CD4-positive, alpha-beta T cell (primary cell): Measurements from ENCODE around the gene PGS1. TPM values are rescaled to one million over a fixed set of nuclear protein-coding genes. Genes with fewer than 3 reads are reported as not detected.
"Not testable (repeated sequence)": the region's sequence is repeated elsewhere in the genome, so short reads cannot be mapped to it uniquely, and the experiment has no call there.

Experiments
- ATAC-seq: fragments of 200-7000 bp; cut with Tn5 transposase; one replicate; pipeline ENCODE4 v1.10.0; 2022; ENCODE audit warnings: mild to moderate bottlenecking; ENCODE audit not compliant: poor library complexity
- CTCF ChIA-PET: fragments of 350-600 bp; sonication (Branson Sonifier 250); formaldehyde crosslinking; loops from one replicate; lab custom pipeline; 2021; ENCODE audit warnings: antibody characterized with exemption, inconsistent platforms; lab: Charles Lee
- POLR2A ChIA-PET: fragments of 350-600 bp; sonication (Branson Sonifier 250); formaldehyde crosslinking; loops from one replicate; lab custom pipeline; 2021; ENCODE audit warnings: antibody characterized with exemption, inconsistent platforms; lab: Charles Lee
- DNase-seq, 14 experiments: peaks; one replicate each; pipeline ENCODE4 v3.0.0-alpha.2; 2013 to 2020; ENCODE audit warnings: mixed read lengths in 2 of 14
- H3K27ac ChIP-seq, 2 donors: one replicate each; pipeline versions ENCODE4 v1.5.1 to v1.7.0; 2013; ENCODE audit warnings: low read length in 2 of 2, low read depth in 1 of 2, mild to moderate bottlenecking in 1 of 2
- H3K27me3 ChIP-seq, 2 experiments: 1 replicate in 1 of 2; 2 replicates in 1 of 2; pipeline versions ENCODE4 v1.6.1 to v1.7.0; 2013; ENCODE audit warnings: low read length in 2 of 2, control low read depth in 1 of 2, mild to moderate bottlenecking in 1 of 2, moderate library complexity in 1 of 2; ENCODE audit not compliant: insufficient read depth in 2 of 2, control insufficient read depth in 1 of 2
- H3K36me3 ChIP-seq: one replicate; pipeline ENCODE4 v1.6.1; 2013; ENCODE audit warnings: low read length, control low read depth; ENCODE audit not compliant: insufficient read depth
- H3K4me1 ChIP-seq: one replicate; pipeline ENCODE4 v1.6.1; 2013; ENCODE audit warnings: low read length, control low read depth; ENCODE audit not compliant: insufficient read depth
- H3K4me3 ChIP-seq: one replicate; pipeline ENCODE4 v1.5.1; 2013; ENCODE audit warnings: mild to moderate bottlenecking, low read length, moderate library complexity
- H3K9me3 ChIP-seq, 2 experiments: 1 replicate in 1 of 2; 2 replicates in 1 of 2; pipeline versions ENCODE4 v1.6.1 to v1.7.0; 2013; ENCODE audit warnings: low read length in 2 of 2, mild to moderate bottlenecking in 2 of 2, control low read depth in 1 of 2, moderate library complexity in 1 of 2; ENCODE audit not compliant: control insufficient read depth in 1 of 2, insufficient read depth in 1 of 2
- H3K27ac Mint-ChIP-seq: one replicate; pipeline ENCODE4 v1.8.0; 2020; ENCODE audit warnings: mixed read lengths
- H3K27me3 Mint-ChIP-seq: one replicate; pipeline ENCODE4 v1.8.0; 2021; ENCODE audit warnings: mixed read lengths
- H3K36me3 Mint-ChIP-seq: one replicate; pipeline ENCODE4 v1.8.0; 2021; ENCODE audit warnings: low read depth, mixed read lengths
- H3K4me1 Mint-ChIP-seq: one replicate; pipeline ENCODE4 v1.8.0; 2021; ENCODE audit warnings: low read depth, mixed read lengths
- H3K4me3 Mint-ChIP-seq: one replicate; pipeline ENCODE4 v1.8.0; 2020; ENCODE audit warnings: mild to moderate bottlenecking, mixed read lengths
- H3K9me3 Mint-ChIP-seq: one replicate; pipeline ENCODE4 v1.8.0; 2020; ENCODE audit warnings: mixed read lengths
- intact Hi-C, 2 experiments: fragments of 100-400 bp; cut with DNase I in 1 of 2; cut with micrococcal nuclease in 1 of 2; formaldehyde crosslinking; loops; one replicate each; pipeline versions ENCODE4 v1.15.1 to v1.9.0; 2023 to 2025; cut with DNase I, micrococcal nuclease
- total RNA-seq, 174 experiments: library from RNA in 2 of 174; stranded (reverse) in 2 of 174; gene quantifications; one replicate each; pipeline ENCODE4 v1.2.3 and lab custom pipeline; 2021 to 2026
- TF ChIP-seq, protein P1 (sequence below): fragments of 200-600 bp; IDR thresholded peaks from one replicate; pipeline ENCODE4 v1.8.0; 2022; ENCODE audit warnings: antibody characterized with exemption, mild to moderate bottlenecking

The PGS1 gene
- total RNA-seq, 2 experiments from 2014 or later: 40.9 to 45.3 TPM

DNA sequence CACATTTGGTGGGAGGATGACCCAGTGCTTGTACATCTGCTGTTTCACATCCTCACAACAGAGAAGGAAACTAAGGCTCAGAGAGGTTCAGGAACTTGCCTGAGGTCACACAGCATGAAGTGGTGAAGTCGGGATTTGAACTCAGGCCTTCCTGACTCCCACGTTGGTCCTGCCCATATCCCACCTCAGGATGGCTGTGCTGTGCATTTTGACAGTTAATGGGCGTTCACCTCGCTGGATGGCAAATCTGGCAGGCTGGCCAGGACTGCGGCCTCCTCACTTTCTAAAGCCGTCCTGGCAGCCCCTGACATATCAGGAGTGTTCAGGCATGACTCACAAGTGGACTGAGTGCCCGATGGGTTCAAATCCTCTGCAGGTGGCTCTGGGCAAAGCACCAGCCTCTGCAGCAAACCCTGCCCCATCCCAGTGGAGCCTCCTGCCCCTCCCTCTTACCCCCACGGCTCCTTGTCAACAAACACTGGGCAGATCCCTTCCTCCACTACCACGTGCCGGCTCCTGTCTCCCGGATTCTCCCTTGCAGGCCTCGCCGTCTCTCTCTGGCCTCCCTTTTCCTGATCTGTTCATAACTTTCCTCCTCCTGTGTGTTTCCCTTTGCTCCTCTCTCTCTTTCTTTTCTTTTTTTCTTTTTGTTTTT lies 47.8 kb upstream of the PGS1 start:
- POLR2A ChIA-PET: no interaction called here

DNA sequence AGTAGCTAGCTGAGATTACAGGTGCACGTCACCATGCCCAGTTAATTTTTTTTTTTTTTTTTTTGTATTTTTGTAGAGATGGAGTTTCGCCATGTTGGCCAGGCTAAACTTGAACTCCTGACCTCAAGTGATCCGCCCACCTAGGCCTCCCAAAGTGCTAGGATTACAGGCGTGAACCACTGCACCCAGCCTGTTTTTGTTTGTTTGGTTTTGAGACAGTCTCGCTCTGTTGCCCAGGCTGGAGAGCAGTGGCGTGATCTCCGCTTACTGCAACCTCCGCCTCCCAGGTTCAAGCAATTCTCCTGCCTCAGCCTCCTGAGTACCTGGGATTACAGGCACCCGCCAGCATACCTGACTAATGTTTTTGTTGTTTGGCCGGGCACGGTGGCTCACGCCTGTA lies 47.1 kb upstream of the PGS1 start:
- H3K27ac Mint-ChIP-seq, H3K9me3 ChIP-seq, POLR2A ChIA-PET, ATAC-seq, H3K27ac ChIP-seq, H3K36me3 ChIP-seq, H3K36me3 Mint-ChIP-seq, H3K4me3 ChIP-seq, DNase-seq, CTCF ChIA-PET, H3K9me3 Mint-ChIP-seq, H3K27me3 Mint-ChIP-seq, H3K27me3 ChIP-seq, H3K4me3 Mint-ChIP-seq: not testable (repeated sequence)
- intact Hi-C loops: loop anchor here in 1 of 2 experiments (2.0 kb wide), 1 partner anchor 17 kb away; no protein-coding TSS in a partner anchor
- peaks cover 33% of the 10 kb centered on the region for H3K4me1 ChIP-seq
- H3K4me1 Mint-ChIP-seq: peaks cover 32% of the 10 kb centered on the region

More for the DNA sequence above, 47.8 kb upstream of the PGS1 start:
- no peak for ATAC-seq
- intact Hi-C loops: loop anchor here in 1 of 2 experiments (2.0 kb wide), 1 partner anchor 16 kb away; no protein-coding TSS in a partner anchor
- TF ChIP-seq, protein P1, sequence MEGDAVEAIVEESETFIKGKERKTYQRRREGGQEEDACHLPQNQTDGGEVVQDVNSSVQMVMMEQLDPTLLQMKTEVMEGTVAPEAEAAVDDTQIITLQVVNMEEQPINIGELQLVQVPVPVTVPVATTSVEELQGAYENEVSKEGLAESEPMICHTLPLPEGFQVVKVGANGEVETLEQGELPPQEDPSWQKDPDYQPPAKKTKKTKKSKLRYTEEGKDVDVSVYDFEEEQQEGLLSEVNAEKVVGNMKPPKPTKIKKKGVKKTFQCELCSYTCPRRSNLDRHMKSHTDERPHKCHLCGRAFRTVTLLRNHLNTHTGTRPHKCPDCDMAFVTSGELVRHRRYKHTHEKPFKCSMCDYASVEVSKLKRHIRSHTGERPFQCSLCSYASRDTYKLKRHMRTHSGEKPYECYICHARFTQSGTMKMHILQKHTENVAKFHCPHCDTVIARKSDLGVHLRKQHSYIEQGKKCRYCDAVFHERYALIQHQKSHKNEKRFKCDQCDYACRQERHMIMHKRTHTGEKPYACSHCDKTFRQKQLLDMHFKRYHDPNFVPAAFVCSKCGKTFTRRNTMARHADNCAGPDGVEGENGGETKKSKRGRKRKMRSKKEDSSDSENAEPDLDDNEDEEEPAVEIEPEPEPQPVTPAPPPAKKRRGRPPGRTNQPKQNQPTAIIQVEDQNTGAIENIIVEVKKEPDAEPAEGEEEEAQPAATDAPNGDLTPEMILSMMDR: no peak
- Histone ChIP-seq H3K4me3 (no peak overlapping the region), H3K36me3 (no peaks in the 10 kb centered on the region), H3K27ac (no peak overlapping the region), H3K4me1 (peaks cover 33% of the 10 kb centered on the region), H3K9me3 (no peaks in the 10 kb centered on the region), H3K27me3 (no peaks in the 10 kb centered on the region)
- CTCF ChIA-PET: no interaction called here
- Mint-ChIP-seq H3K4me3 (no peak overlapping the region), H3K4me1 (peaks cover 32% of the 10 kb centered on the region), H3K36me3 (no peaks in the 10 kb centered on the region), H3K9me3 (no peaks in the 10 kb centered on the region), H3K27me3 (no peaks in the 10 kb centered on the region), H3K27ac (no peak overlapping the region)
- DNase-seq: no peak

DNA sequence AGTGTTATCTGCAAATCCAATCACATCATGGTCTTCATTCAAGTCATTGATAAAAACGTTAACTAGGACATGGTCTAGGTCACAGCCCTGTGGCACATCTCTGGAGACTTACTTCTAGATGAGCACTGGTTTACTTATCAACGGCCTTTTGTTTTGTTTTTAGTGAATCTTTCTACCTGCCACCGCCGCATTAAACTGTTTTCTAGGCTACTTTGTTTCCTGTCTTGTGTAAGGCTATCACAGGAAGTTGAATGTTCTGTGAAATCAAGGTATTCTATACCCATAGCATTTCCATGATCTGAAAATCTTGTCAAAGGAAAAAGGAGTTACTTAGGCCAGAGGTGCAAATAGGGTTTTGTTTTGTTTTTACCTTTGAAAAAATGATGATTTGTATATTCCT lies 45.5 kb upstream of the PGS1 start:
- TF ChIP-seq, protein P1: no peak
- intact Hi-C loops: no loop called here
- Histone ChIP-seq H3K27ac (peak overlapping the region; percentile 11 to 53), H3K36me3 (no peaks in the 10 kb centered on the region), H3K4me3 (no peak overlapping the region), H3K27me3 (no peaks in the 10 kb centered on the region), H3K4me1 (peaks cover 38% of the 10 kb centered on the region), H3K9me3 (no peaks in the 10 kb centered on the region)
- peak; percentile 76 for ATAC-seq
- DNase-seq: peak in 2 of 14 experiments; percentile 44 to 58
- Mint-ChIP-seq H3K4me3 (peak overlapping the region; percentile 0), H3K9me3 (no peaks in the 10 kb centered on the region), H3K27me3 (no peaks in the 10 kb centered on the region), H3K27ac (peak overlapping the region; percentile 83), H3K4me1 (peaks cover 32% of the 10 kb centered on the region), H3K36me3 (no peaks in the 10 kb centered on the region)
- ChIA-PET CTCF (no interaction called here), POLR2A (interaction anchor here (1.1 to 2.8 kb wide), 2 partner anchors 11 to 25 kb away, joined by 3 to 10 read pairs; no protein-coding TSS in a partner anchor)
